Measurements from ENCODE around the gene SLC9C2.
"Not testable (repeated sequence)": the region's sequence is repeated elsewhere in the genome, so short reads cannot be mapped to it uniquely, and the experiment has no call there.

SLC9C2 gene

GRCh38 chr1:173520799-173521198 lies 82.1 kb downstream of the SLC9C2 start:
- no peak for DNase-seq

- not testable (repeated sequence) for DNase-seq
These were observed 88.4 kb downstream of the SLC9C2 start for GRCh38 chr1:173514503-173514902.

GRCh38 chr1:173509797-173510196 lies 93.1 kb downstream of the SLC9C2 start:
- DNase-seq: no peak

GRCh38 chr1:173508541-173508940 lies 94.3 kb downstream of the SLC9C2 start:
- DNase-seq: no peak

- DNase-seq: no peak
These were observed 95.0 kb downstream of the SLC9C2 start for GRCh38 chr1:173507847-173508209.

- no peak for DNase-seq
These were observed 95.5 kb downstream of the SLC9C2 start for GRCh38 chr1:173507205-173507846.

GRCh38 chr1:173506437-173506836 lies 96.4 kb downstream of the SLC9C2 start:
- no peak for DNase-seq

- DNase-seq: no peak
These were observed 97.5 kb downstream of the SLC9C2 start for GRCh38 chr1:173505391-173505790.

- no peak for DNase-seq
These were observed 98.6 kb downstream of the SLC9C2 start for GRCh38 chr1:173504268-173504667.

- no peak for DNase-seq
These were observed 99.5 kb downstream of the SLC9C2 start for GRCh38 chr1:173503391-173503790.

- DNase-seq: no peak
These were observed 100.8 kb downstream of the SLC9C2 start for GRCh38 chr1:173502104-173502503.

GRCh38 chr1:173499729-173500128 lies 103.1 kb downstream of the SLC9C2 start:
- no peak for DNase-seq

- no peak for DNase-seq
These were observed 106.0 kb downstream of the SLC9C2 start for GRCh38 chr1:173496757-173497320.

- DNase-seq: no peak
These were observed 107.1 kb downstream of the SLC9C2 start for GRCh38 chr1:173495609-173496267.

GRCh38 chr1:173493125-173493524 lies 109.7 kb downstream of the SLC9C2 start:
- DNase-seq: not testable (repeated sequence)

GRCh38 chr1:173491508-173491907 lies 111.4 kb downstream of the SLC9C2 start:
- no peak for DNase-seq

GRCh38 chr1:173489929-173490328 lies 112.9 kb downstream of the SLC9C2 start:
- no peak for DNase-seq

GRCh38 chr1:173489149-173489600 lies 113.7 kb downstream of the SLC9C2 start:
- DNase-seq: peak; percentile 10 to 24

GRCh38 chr1:173488001-173488400 lies 114.9 kb downstream of the SLC9C2 start:
- DNase-seq: no peak

GRCh38 chr1:173485401-173485800 lies 117.5 kb downstream of the SLC9C2 start:
- no peak for DNase-seq

- DNase-seq: no peak
These were observed 118.6 kb downstream of the SLC9C2 start for GRCh38 chr1:173484276-173484675.

- no peak for DNase-seq
These were observed 120.2 kb downstream of the SLC9C2 start for GRCh38 chr1:173482683-173483082.

GRCh38 chr1:173481195-173481772 lies 121.6 kb downstream of the SLC9C2 start:
- no peak for DNase-seq

- no peak for DNase-seq
These were observed 123.2 kb downstream of the SLC9C2 start for GRCh38 chr1:173479649-173480048.

Measured in Kasumi-1 (cell line).